Urinary bladder (tissue), 4 donors: Measurements from ENCODE around the gene PLB1. TPM values are rescaled to one million over a fixed set of nuclear protein-coding genes. Genes with fewer than 3 reads are reported as not detected.
"Not testable (repeated sequence)": the region's sequence is repeated elsewhere in the genome, so short reads cannot be mapped to it uniquely, and the experiment has no call there.

Experiments
- DNase-seq: peaks from one replicate; pipeline ENCODE4 v3.0.0-alpha.2; 2015; ENCODE audit errors: extremely low spot score
- H3K27ac ChIP-seq: one replicate; pipeline ENCODE4 v1.5.1; 2013; ENCODE audit warnings: low read depth, mild to moderate bottlenecking, moderate library complexity
- H3K36me3 ChIP-seq: one replicate; pipeline ENCODE4 v1.6.1; 2013; ENCODE audit warnings: mild to moderate bottlenecking, moderate library complexity; ENCODE audit not compliant: insufficient read depth
- H3K4me1 ChIP-seq: one replicate; pipeline ENCODE4 v1.6.1; 2013; ENCODE audit warnings: mild to moderate bottlenecking, moderate library complexity; ENCODE audit not compliant: insufficient read depth
- H3K4me3 ChIP-seq: one replicate; pipeline ENCODE4 v1.5.1; 2013; ENCODE audit warnings: low read depth, low read length
- WGBS: extraction: QIAGEN DNeasy Blood & Tissue Kit; methylation state at CpG from one replicate; pipeline ENCODE4 v1.1.7; 2013; 5-methylcytosine and 5-hydroxymethylcytosine counted together
- polyA plus RNA-seq: library from polyadenylated mRNA; stranded (reverse); fragments of 200-250 nt; gene quantifications from one replicate; pipeline ENCODE4 v1.2.3, GENCODE V29; 2013
- total RNA-seq: library from RNA; depleted of rRNA; stranded (reverse); fragments of >200 nt; gene quantifications from one replicate; pipeline ENCODE4 v1.2.3, GENCODE V29; 2014
- donor health status: healthy with polysubstance abuse.
- donor health status: healthy.

Gene PLB1
- total and polyA plus RNA-seq, 2 donors, result 4.7 to 5.0 TPM

- Histone ChIP-seq H3K4me3 (no peak overlapping the region), H3K27ac (no peak overlapping the region), H3K4me1 (peaks cover 2% of the 10 kb centered on the region), H3K36me3 (no peaks in the 10 kb centered on the region)
- 16% methylated on average over 1 of the region's 1 CpG for WGBS
- no peak for DNase-seq
Measured at GRCh38 chr2:28658369-28658768, 162.5 kb downstream of the PLB1 start.

- H3K4me3 ChIP-seq, result no peak overlapping the region
- DNase-seq, result no peak
- no peak overlapping the region for H3K27ac ChIP-seq
- no peaks in the 10 kb centered on the region for H3K36me3 ChIP-seq
- H3K4me1 ChIP-seq, result peaks cover 2% of the 10 kb centered on the region
Measured at GRCh38 chr2:28659127-28659526, 163.3 kb downstream of the PLB1 start.

GRCh38 chr2:28661589-28662001 lies 165.7 kb downstream of the PLB1 start:
- Histone ChIP-seq H3K4me1 (peaks cover 2% of the 10 kb centered on the region), H3K4me3 (no peak overlapping the region), H3K27ac (peak overlapping the region; percentile 63), H3K36me3 (no peaks in the 10 kb centered on the region)
- WGBS, result 18% methylated on average over 5 of the region's 5 CpGs
- DNase-seq, result no peak

DNA sequence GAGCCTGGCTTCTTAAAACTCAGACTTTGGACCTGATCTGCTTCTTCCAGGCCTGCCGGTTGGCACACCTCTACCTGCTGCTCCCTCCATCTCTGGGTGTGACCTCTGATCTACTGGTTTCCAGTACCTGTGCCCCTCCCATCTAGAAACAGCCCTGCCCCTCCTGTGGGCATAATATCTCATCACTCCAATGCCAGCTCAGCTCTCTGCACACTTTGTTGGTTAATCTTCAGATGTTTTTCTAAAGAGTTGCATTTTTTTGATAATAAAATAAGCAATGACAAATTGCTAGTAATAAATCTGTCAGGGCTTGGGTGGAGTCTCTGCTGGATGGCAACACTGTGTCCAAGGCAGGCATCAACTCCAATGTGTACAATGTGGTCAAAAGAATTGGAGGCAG lies 166.2 kb downstream of the PLB1 start:
- Histone ChIP-seq H3K4me1 (peaks cover 2% of the 10 kb centered on the region), H3K36me3 (no peaks in the 10 kb centered on the region), H3K4me3 (no peak overlapping the region), H3K27ac (peak overlapping the region; percentile 63)
- no peak for DNase-seq
- 70% methylated on average over 1 of the region's 1 CpG for WGBS

- Histone ChIP-seq H3K27ac (no peak overlapping the region), H3K36me3 (no peaks in the 10 kb centered on the region), H3K4me1 (peaks cover 2% of the 10 kb centered on the region), H3K4me3 (no peak overlapping the region)
- 55% methylated on average over 12 of the region's 12 CpGs for WGBS
- DNase-seq, result no peak
Measured at GRCh38 chr2:28662468-28663181, 166.8 kb downstream of the PLB1 start.

DNA sequence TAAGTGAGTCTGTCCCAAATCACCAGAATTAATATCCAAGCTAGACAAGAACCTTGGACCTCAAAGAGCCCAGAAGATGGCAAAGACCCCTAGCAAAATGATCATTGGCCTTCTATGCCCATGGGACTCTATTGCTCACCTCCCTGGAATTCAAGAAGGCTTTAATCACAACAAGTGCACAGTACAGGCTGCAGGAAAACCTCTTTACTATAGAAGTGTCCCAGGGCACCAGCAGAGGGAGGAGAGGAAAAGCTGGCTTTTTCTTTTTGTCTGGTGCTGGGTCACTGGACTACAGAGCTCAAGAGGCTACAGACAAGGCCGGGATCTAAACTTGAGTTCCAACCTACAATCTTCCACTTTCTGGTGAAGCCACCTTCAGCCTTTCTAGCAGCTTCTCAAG lies 167.5 kb downstream of the PLB1 start:
- H3K36me3 ChIP-seq, result no peaks in the 10 kb centered on the region
- H3K27ac ChIP-seq, result peak overlapping the region; percentile 11
- peaks cover 2% of the 10 kb centered on the region for H3K4me1 ChIP-seq
- 20% methylated on average over 1 of the region's 1 CpG for WGBS
- H3K4me3 ChIP-seq, result no peak overlapping the region
- no peak for DNase-seq

- Histone ChIP-seq H3K4me1 (peaks cover 2% of the 10 kb centered on the region), H3K27ac (peak overlapping the region; percentile 48), H3K4me3 (no peak overlapping the region), H3K36me3 (no peaks in the 10 kb centered on the region)
- 35% methylated on average over 22 of the region's 22 CpGs for WGBS
- DNase-seq, result no peak
Measured at GRCh38 chr2:28664120-28664842, 168.4 kb downstream of the PLB1 start.

DNA sequence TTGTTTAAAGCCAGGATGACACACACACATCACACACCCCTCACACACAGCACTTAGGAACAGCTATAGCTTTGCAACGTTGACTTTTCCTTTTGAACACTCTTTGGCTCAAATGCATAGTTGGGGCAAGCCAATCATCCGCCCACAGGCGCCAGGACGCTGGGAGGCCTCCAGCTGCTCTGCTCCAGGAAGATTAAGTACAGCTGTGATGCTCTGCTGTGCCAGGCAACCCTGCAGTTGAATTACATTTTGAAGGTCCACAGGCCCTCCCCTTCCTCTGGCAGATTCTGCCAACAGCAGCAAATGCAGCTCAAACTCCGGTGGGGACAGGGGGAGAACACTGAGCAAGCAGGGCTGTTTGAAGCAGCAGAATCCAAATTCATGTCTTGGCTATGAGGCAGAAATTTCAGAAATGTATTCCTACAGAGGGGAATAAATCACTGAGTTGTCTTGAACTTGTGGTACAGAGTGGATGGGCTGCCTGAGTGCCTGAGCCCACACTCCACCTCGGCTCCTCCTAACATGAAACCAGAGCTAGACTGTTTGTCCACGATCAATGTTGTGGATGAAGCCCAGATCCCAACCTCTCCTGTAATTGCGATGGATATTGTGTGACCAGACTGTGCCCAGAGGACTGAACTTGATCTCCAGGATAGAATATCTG lies 169.3 kb downstream of the PLB1 start:
- peak; percentile 84 for DNase-seq
- no peak overlapping the region for H3K4me3 ChIP-seq
- WGBS, result 26% methylated on average over 8 of the region's 8 CpGs
- H3K27ac ChIP-seq, result peak overlapping the region; percentile 18
- peaks cover 2% of the 10 kb centered on the region for H3K4me1 ChIP-seq
- no peaks in the 10 kb centered on the region for H3K36me3 ChIP-seq

GRCh38 chr2:28665811-28666377 lies 170.0 kb downstream of the PLB1 start:
- H3K4me1 ChIP-seq, result not testable (repeated sequence)
- WGBS, result 73% methylated on average over 4 of the region's 4 CpGs

DNA sequence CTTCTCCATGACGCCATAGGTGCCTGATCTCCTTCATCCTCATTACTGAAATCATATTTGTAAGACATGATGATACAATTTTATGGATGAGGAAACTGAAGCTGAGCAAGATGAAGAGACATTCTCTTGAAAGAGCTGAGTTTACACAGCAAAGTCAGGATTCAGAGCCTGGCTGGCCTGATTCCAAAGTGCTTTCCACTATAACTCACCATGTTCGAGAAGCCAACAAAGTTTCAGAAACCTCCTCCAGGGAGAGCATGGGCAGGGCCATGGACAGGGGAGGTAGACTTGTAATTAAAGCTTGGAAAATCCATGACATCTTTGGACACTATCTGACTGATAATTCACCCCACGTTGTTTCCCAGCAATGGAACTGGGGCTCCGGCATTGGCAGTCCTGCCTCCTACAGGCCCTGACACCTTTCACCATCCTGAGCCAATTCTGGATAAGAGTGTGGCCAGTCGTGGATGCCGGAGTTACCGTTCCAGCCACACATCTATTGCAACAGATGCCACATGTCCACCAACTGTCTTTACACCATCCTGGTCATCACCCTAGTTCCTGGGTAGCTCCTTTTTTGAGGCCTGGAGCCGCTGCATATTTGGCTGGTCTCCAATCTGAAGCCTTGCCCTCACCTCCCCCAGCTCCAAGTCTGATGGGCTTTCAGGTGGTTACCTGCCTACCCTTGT lies 170.8 kb downstream of the PLB1 start:
- WGBS, result 62% methylated on average over 8 of the region's 8 CpGs
- Histone ChIP-seq H3K4me1 (no peaks in the 10 kb centered on the region), H3K27ac (no peak overlapping the region), H3K36me3 (no peaks in the 10 kb centered on the region), H3K4me3 (no peak overlapping the region)
- DNase-seq, result no peak

More at GRCh38 chr2:28665811-28666377, 170.0 kb downstream of the PLB1 start:
- H3K36me3 ChIP-seq, H3K4me3 ChIP-seq, DNase-seq: not testable (repeated sequence)
- H3K27ac ChIP-seq, result peak overlapping the region; percentile 18

- Histone ChIP-seq H3K27ac (no peak overlapping the region), H3K36me3 (no peaks in the 10 kb centered on the region), H3K4me3 (no peak overlapping the region), H3K4me1 (no peaks in the 10 kb centered on the region)
- WGBS, result 93% methylated on average over 6 of the region's 6 CpGs
- DNase-seq, result no peak
Measured at GRCh38 chr2:28667261-28667660, 171.4 kb downstream of the PLB1 start.

DNA sequence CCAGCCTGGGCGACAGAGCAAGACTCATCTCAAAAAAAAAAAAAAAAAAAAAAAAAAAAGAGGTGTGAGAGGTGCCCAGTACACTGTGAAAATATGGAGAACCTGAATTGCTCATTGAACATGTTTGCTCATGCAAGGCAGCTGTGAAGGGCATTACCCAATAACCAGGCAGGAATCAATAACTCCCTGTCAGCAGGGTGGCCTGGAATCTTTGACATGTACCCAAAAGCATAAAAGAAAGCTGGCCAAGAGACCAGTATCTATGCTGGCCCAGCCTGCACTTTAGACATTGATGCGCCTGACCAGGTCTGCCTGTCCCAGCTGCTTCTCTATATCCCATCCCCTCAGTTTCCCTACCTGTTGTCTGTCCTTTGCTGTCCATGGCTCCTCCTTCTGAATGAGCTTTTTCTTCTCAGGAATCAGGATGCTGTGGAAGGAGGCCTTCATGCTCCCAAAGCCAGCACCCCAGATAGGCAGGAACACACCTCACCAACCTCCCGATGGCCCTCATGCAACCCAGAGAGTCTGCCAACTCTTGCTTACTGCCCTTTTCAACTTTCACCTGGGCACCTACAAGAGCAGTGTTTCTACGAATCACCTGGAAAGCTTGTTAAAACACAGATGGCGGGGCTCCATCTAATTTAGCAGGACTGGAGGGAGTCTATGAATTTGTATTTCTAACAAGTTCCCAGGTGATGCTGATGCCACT lies 172.4 kb downstream of the PLB1 start:
- 99% methylated on average over 5 of the region's 5 CpGs for WGBS
- Histone ChIP-seq H3K4me3 (no peak overlapping the region), H3K4me1 (no peaks in the 10 kb centered on the region), H3K27ac (no peak overlapping the region), H3K36me3 (no peaks in the 10 kb centered on the region)
- DNase-seq, result no peak

GRCh38 chr2:28668880-28669279 lies 173.0 kb downstream of the PLB1 start:
- 98% methylated on average over 2 of the region's 2 CpGs for WGBS
- no peak for DNase-seq
- no peaks in the 10 kb centered on the region for H3K4me1 ChIP-seq
- no peak overlapping the region for H3K27ac ChIP-seq
- H3K4me3 ChIP-seq, result no peak overlapping the region
- H3K36me3 ChIP-seq, result no peaks in the 10 kb centered on the region
